Hepatocyte (in vitro differentiated cells): ENCODE measurements around the gene AGPS.

Experiments
- CTCF ChIP-seq: fragments of 200-600 bp; sonication (generic); IDR thresholded peaks from 2 replicates; pipeline ENCODE4 v1.5.1; 2016; ENCODE audit warnings: antibody characterized with exemption, mild to moderate bottlenecking; ENCODE audit not compliant: poor library complexity
- EZH2phosphoT487 ChIP-seq: fragments of 200-600 bp; sonication (generic); IDR thresholded peaks from one replicate; pipeline ENCODE4 v1.6.1; 2018; ENCODE audit warnings: antibody characterized with exemption, mild to moderate bottlenecking, low read depth, moderate library complexity; ENCODE audit not compliant: unreplicated experiment, severe bottlenecking

DNA sequence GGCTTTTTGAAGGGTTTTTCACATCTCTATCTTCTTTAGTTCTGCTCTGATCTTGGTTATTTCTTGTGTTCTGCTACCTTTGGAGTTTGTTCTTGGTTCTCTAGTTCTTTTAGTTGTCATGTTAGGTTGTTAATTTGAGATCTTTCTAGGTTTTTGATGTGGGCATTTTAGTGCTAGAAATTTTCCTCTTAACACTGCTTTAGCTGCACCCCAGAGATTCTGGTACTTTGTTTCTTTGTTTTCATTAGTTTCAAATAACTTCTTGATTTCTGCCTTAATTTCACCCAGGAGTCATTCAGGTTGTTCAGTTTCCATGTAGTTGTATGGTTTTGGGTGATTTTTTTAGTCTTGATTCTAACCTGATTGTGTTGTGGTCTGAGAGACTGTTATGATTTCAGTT is 34.7 kb downstream of the AGPS start:
- TF ChIP-seq EZH2phosphoT487 (no peak), CTCF (no peak)
